Fibroblast of the aortic adventitia (primary cell): Measurements from ENCODE around the gene MAGI2. TPM values are rescaled to one million over a fixed set of nuclear protein-coding genes. Genes with fewer than 3 reads are reported as not detected.

Experiments used
- DNase-seq: peaks from one replicate; pipeline ENCODE4 v3.0.0-alpha.2; 2010; ENCODE audit warnings: low read depth
- H3K4me3 ChIP-seq: 2 replicates; pipeline ENCODE4 v1.5.1; 2011; ENCODE audit warnings: low read depth, mild to moderate bottlenecking, control low read depth, low read length, moderate library complexity
- total RNA-seq: library from RNA; depleted of rRNA; stranded (reverse); fragments of >200 nt; gene quantifications from 2 replicates; pipeline ENCODE4 v1.2.3, GENCODE V29; 2012; ENCODE audit warnings: low replicate concordance
- TF ChIP-seq, protein P1 (sequence below): IDR thresholded peaks from 2 replicates; pipeline ENCODE4 v1.5.1; 2011; ENCODE audit warnings: mild to moderate bottlenecking, low read length, control low read depth, inconsistent platforms; ENCODE audit not compliant: insufficient read depth

The MAGI2 gene
- total RNA-seq, 1 donor = 25.5 TPM

DNA sequence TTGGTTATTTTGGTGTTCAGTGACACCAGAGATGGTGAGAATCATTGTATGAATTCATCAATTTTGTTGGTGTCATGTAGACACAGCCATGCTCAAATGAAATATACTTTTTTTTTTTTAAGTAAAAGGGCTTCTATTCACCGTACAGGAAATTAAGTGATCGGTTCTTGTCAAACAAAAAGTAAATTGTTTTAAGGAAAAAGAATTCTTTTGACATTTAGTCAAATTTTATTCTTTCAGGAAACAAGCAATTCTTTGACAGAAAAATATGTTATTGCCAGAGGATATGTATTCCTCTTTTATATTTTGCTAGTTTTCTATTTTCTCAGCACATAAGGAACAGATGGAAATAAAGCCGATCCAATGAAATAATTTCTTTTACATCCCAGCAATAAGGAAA lies 551.9 kb downstream of the MAGI2 start:
- no peak overlapping the region for H3K4me3 ChIP-seq
- DNase-seq = no peak
- TF ChIP-seq, protein P1, sequence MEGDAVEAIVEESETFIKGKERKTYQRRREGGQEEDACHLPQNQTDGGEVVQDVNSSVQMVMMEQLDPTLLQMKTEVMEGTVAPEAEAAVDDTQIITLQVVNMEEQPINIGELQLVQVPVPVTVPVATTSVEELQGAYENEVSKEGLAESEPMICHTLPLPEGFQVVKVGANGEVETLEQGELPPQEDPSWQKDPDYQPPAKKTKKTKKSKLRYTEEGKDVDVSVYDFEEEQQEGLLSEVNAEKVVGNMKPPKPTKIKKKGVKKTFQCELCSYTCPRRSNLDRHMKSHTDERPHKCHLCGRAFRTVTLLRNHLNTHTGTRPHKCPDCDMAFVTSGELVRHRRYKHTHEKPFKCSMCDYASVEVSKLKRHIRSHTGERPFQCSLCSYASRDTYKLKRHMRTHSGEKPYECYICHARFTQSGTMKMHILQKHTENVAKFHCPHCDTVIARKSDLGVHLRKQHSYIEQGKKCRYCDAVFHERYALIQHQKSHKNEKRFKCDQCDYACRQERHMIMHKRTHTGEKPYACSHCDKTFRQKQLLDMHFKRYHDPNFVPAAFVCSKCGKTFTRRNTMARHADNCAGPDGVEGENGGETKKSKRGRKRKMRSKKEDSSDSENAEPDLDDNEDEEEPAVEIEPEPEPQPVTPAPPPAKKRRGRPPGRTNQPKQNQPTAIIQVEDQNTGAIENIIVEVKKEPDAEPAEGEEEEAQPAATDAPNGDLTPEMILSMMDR = no peak

- TF ChIP-seq, protein P1 = no peak
- DNase-seq = no peak
- no peak overlapping the region for H3K4me3 ChIP-seq
These were observed 552.7 kb downstream of the MAGI2 start for GRCh38 chr7:78900806-78901205.

- TF ChIP-seq, protein P1 = no peak
- DNase-seq = no peak
- no peak overlapping the region for H3K4me3 ChIP-seq
These were observed 558.1 kb downstream of the MAGI2 start for GRCh38 chr7:78895393-78895792.

DNA sequence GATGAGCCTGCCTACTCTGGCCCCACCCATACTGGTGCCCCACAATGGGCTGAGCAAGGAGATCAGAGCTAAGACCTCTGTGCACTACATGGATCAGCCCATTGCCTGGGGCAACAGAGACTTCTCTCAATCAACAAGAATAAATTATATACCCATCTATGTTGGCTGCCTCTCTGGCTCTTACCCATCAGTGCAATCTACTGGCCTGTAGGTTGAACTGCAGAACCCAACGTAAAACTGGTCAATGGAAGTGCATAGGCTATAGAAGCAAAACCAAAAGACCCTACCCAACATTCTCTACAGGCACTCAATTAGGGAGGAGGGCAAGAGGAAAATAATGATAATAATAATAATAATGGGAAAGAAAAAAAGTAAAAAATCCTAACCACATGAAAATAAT lies 574.3 kb downstream of the MAGI2 start:
- DNase-seq = no peak
- TF ChIP-seq, protein P1 = no peak
- no peak overlapping the region for H3K4me3 ChIP-seq

DNA sequence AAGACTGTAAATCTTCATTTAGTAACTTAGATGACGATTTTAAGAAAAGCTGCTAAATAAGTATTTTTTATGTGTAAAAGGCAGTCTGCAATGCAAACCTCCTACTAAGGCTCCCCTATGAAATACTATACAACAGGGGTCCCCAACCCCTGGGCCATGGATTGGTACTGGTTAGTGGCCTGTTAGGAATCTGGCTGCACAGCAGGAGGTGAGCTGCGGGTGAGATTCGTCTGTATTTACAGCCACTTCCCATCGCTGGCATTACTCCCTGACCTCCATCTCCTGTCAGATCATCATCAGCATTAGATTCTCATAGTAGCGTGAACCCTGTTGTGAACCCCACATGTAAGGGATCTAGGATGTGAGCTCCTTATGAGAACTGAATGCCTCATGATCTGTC lies 580.4 kb downstream of the MAGI2 start:
- H3K4me3 ChIP-seq = no peak overlapping the region
- TF ChIP-seq, protein P1 = no peak
- DNase-seq = no peak

DNA sequence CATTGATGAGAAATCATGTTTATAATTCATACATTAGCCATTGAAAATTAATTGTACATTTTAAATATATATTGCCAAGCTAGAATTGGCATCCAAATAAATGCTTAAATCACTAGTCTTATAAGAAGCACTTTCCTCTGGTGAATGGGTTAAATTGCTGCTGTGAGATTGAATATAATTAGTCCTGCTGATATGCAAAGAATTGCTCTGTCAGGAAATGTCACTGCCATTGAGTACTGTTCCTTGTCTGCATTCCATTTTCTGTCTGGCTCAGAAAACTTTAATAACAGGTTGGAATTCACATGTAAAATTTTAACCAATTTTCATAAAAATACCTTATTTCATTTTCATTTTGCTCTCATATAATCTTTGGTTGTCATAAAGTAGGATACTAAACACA lies 589.1 kb downstream of the MAGI2 start:
- no peak for DNase-seq
- H3K4me3 ChIP-seq = no peak overlapping the region
- TF ChIP-seq, protein P1 = no peak

GRCh38 chr7:78863281-78863680 lies 590.2 kb downstream of the MAGI2 start:
- no peak for DNase-seq
- TF ChIP-seq, protein P1 = no peak

More at GRCh38 chr7:78863281-78863680, 590.2 kb downstream of the MAGI2 start:
- H3K4me3 ChIP-seq = no peak overlapping the region
